Measurements from ENCODE around the gene CTU1.

Gene CTU1

DNA sequence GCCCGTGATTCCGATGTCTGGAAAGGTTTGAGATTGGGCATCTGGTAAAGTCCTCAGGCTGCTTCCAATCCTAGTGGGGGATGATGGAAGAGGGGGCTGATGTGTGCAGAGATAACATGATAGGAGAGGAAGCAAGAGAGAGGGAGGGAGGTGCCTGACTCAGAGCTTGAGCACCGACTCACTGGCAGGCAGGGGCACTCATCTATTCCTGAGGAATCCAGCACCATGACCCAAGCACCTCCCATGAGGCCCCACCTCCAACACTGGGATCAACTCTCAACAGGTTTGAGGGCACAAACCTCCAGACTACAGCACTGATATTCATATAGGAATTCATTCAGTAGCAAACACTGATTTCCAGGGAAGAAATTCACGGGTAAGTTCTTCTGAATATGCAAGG, 10.9 kb upstream of the CTU1 start:
- H3K27ac ChIP-seq (ENCODE audit: extremely low read depth, low read depth, low read length): no peak overlapping the region
- CTCF ChIA-PET: interaction anchor here (1.8 kb wide), 1 partner anchor 23 kb away, joined by 4 read pairs; no protein-coding TSS in a partner anchor
- no peak overlapping the region for H3K4me3 ChIP-seq (ENCODE audit: low read depth, low read length)
- TF ChIP-seq ZNF140 (tag by site-specific recombination; IDR thresholded peaks at IDR 0.05) (no peak), ZNF398 (tag by site-specific recombination; IDR thresholded peaks at IDR 0.05) (0 out of 2 replicates have a peak, but pooled peaks have one; percentile 18), AEBP2 (tag by site-specific recombination; IDR thresholded peaks at IDR 0.05; ENCODE audit: borderline replicate concordance) (no peak), ZNF132 (tag by site-specific recombination; IDR thresholded peaks at IDR 0.05; ENCODE audit: borderline replicate concordance) (no peak)
- no peaks in the 10 kb centered on the region for H3K4me1 ChIP-seq (ENCODE audit: control insufficient read depth, insufficient read depth, low read length)
- no peaks in the 10 kb centered on the region for H3K36me3 ChIP-seq (ENCODE audit: control insufficient read depth in 2 of 2, insufficient read depth in 1 of 2, low read length in 2 of 2)
- POLR2A ChIA-PET: no interaction called here
- no peaks in the 10 kb centered on the region for H3K9me3 ChIP-seq (ENCODE audit: control insufficient read depth, insufficient read depth, low read depth, low read length)

- POLR2A ChIA-PET: no interaction called here
- Histone ChIP-seq H3K9me3 (ENCODE audit: control insufficient read depth, insufficient read depth, low read depth, low read length) (no peaks in the 10 kb centered on the region), H3K4me1 (ENCODE audit: control insufficient read depth, insufficient read depth, low read length) (no peaks in the 10 kb centered on the region), H3K4me3 (ENCODE audit: low read depth, low read length) (no peak overlapping the region), H3K36me3 (ENCODE audit: control insufficient read depth in 2 of 2, insufficient read depth in 1 of 2, low read length in 2 of 2) (no peaks in the 10 kb centered on the region), H3K27ac (ENCODE audit: extremely low read depth, low read depth, low read length) (no peak overlapping the region)
- CTCF ChIA-PET: no interaction called here
- TF ChIP-seq ZBTB48 (tag by site-specific recombination; IDR thresholded peaks at IDR 0.05) (no peak), ZNF132 (tag by site-specific recombination; IDR thresholded peaks at IDR 0.05; ENCODE audit: borderline replicate concordance) (no peak), ZEB2 (tag by site-specific recombination; IDR thresholded peaks at IDR 0.05) (no peak), REPIN1 (tag by site-specific recombination; IDR thresholded peaks at IDR 0.05; ENCODE audit: low read depth) (no peak), ZNF529 (tag by site-specific recombination; IDR thresholded peaks at IDR 0.05; ENCODE audit: insufficient replicate concordance) (no peak), ZNF585B (tag by site-specific recombination; IDR thresholded peaks at IDR 0.05) (no peak), YY2 (tag by site-specific recombination; IDR thresholded peaks at IDR 0.05) (no peak), ZSCAN5A (tag by site-specific recombination; IDR thresholded peaks at IDR 0.05) (no peak), WT1 (tag by site-specific recombination; IDR thresholded peaks at IDR 0.05) (no peak), GLI4 (tag by site-specific recombination; IDR thresholded peaks at IDR 0.05) (no peak), ZNF830 (tag by site-specific recombination; IDR thresholded peaks at IDR 0.05; ENCODE audit: low read depth) (no peak), ZNF623 (tag by site-specific recombination; IDR thresholded peaks at IDR 0.05) (no peak), ZNF433 (tag by site-specific recombination; IDR thresholded peaks at IDR 0.05; ENCODE audit: low read depth) (no peak), ZNF324 (tag by site-specific recombination; IDR thresholded peaks at IDR 0.05) (no peak), ZNF510 (tag by site-specific recombination; IDR thresholded peaks at IDR 0.05; ENCODE audit: insufficient replicate concordance) (no peak), ZNF354C (tag by site-specific recombination; IDR thresholded peaks at IDR 0.05; ENCODE audit: borderline replicate concordance, low read depth) (no peak), ZBTB8A (tag by site-specific recombination; IDR thresholded peaks at IDR 0.05) (no peak)
Observed at GRCh38 chr19:51116736-51117286, 8.6 kb upstream of the CTU1 start.
